NCI-H187 (cell line): ENCODE results near the gene ITGAE.
"Not testable (repeated sequence)": the region's sequence is repeated elsewhere in the genome, so short reads cannot be mapped to it uniquely, and the experiment has no call there.

Source experiments
- DNase-seq, 2 experiments: peaks; one replicate each; lab custom pipeline; 2025; lab: John Stamatoyannopoulos, UW

ITGAE gene

DNA sequence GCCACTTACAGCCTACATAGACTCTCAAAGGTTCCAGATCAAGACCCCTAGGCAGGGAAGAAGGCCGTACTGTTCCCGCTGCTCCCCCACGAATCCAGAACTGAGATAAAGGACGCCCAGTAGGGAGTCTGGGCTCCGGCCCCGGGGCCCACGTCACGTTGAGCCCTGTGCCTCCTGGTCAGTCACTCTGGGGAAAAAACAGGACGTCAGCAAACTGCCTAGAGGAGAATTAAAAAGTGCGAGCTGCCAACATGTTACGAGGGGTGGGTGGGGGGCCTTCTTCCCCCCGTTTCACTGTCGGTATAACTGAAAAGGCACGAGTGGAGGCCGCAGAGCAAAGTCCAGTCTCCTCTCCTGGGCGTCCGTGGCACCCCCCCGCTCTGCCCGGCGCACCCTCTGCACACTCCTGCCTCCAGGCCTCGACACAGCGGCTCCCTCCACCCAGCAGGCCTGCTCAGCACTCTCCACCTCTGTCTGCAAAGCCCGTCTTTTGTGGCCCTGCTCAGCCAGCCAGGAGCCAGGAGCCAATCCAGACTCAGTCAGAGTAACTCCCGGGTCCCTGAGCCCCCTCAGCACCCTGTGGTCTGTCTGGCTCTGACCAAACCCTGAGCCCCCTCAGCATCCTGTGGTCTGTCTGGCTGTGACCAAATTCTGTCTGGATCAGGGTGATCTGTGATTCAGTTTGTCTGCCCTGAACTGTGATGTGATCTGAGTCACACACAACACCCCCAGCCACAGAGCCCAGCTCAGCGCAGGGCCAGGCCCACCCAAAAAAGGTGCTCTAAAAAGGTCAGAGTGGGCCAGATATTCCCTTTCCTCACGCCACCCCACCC, 6.2 kb downstream of the ITGAE start:
- DNase-seq, result no peak

DNA sequence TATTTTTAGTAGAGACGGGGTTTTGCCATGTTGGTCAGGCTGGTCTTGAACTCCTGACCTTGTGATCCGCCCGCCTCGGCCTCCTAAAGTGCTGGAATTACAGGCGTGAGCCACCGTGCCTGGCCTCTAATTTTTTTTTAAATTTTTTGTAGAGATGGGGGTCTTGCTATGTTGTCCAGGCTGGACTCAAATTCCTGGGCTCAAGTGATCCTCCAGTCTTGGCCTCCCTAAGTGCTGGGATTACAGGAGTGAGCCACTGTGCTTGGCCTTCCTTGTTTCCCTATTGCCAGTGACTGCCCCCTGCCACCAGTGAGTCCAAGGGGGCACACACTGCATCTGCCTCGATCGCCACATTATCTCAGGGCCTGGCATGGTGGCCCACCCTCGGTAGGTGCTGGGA, 6.8 kb downstream of the ITGAE start:
- DNase-seq, result not testable (repeated sequence)

DNA sequence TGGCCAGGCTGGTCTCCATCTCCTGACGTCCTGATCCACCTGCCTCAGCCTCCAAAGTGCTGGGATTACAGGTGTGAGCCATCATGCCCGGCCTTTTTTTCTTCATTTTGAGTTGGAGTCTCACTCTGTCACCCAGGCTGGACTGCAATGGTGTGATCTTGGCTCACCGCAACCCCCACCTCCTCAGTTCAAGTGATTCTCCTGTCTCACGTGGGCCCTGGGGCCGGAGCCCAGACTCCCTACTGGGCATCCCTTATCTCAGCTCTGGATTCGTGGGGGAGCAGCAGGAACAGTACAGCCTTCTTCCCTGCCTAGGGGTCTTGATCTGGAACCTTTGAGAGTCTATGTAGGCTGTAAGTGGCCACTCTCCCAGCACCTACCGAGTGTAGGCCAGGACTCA, 7.7 kb downstream of the ITGAE start:
- DNase-seq, result not testable (repeated sequence)

- DNase-seq, result no peak
Observed at GRCh38 chr17:3792481-3792880, 8.5 kb downstream of the ITGAE start.

DNA sequence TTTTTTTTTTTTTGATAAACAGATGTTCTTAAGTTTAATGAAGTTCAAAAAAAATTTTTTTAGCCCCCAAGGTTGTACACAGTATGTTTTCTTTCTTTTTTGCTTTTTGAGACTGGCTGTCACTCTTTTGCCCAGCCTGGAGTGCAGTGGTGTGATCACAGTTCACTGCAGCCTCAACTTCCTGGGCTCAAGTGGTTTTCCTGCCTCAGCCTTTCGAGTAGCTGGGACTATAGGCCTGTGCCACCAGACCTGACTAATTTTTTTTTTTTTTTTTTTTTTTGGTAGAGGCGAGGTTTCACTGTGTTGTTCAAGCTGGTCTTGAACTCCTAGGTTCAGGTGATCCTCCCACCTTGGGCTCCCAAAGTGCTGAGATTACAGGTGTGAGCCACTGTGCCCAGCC, 12.8 kb downstream of the ITGAE start:
- DNase-seq, result no peak

GRCh38 chr17:3785323-3785722, 15.7 kb downstream of the ITGAE start:
- DNase-seq, result not testable (repeated sequence)

GRCh38 chr17:3782751-3783150, 18.2 kb downstream of the ITGAE start:
- no peak for DNase-seq

DNA sequence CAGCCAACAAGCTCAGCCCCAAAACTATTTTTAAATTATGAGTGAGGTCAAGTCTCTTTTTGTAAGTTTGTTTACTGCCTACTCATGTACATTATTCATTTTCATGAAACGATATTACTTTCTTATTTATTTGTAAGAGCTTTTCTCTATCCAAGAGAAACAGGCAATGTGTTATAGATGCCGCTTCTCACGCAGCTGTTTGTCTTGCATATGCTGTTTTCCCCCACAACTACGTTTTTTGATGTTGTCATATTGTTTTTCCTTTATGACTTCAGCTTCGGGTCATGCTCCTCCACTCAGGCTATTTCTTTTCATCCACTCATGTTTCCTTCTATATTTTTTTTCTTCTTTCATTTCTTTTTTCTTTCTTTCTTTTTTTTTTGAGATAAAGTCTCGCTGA, 20.0 kb downstream of the ITGAE start:
- DNase-seq, result no peak

DNA sequence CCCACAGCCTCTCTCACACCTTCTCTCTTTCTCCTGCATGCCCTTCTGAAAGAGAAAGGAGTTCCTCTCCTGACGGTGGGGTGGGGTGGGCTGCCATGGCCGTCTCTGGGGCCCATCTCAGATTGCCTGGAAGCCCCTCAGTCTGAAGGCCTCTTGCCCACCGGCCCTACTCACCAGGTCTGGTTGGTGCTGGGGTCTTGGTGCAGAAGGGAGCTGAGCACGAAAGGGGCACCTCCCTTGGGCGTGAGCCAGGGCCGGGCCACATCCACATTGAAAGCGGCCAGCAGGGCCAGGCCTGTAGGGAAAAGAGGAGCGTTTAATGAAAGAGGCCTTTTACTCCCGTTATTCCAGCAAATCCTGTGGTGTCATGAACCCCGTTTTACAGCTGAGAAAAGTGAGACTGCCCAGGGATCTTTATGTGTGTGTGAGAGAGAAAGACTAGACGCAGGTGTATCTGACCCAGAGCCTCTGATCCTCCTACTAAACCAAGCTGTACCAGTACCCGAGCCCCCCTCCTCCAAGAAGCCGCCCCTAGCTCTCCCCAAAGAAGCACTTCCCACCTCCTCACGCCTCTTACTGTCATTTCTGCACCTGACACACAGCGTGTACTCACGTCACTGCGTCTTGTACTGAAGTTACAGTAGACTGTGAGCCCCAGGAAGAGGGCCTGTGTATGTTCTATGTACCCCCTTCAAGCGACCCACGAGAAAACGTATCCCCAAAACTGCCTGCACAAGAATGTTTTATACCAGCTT, 23.4 kb downstream of the ITGAE start:
- no peak for DNase-seq

DNA sequence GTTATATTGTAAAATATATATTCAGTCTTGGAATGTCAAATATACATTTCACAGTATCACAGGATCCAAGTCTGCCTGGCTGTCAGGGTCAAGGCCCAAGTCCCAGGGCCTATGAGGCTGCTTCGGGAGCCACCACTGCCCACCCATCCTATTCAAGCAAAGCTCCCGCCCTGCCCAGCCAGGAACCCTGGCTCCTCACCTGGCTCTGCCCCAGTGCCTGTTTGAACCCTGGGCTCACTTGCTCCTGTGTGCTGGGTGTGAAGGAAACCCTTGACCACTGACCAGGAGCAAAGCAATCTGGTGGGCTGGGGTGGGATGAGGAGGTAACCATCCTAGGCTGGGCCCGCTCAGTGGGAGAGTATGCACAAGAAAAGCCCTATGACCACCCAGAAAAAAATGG, 27.0 kb downstream of the ITGAE start:
- no peak for DNase-seq

- DNase-seq, result no peak
Observed at GRCh38 chr17:3773511-3773910, 27.5 kb downstream of the ITGAE start.

DNA sequence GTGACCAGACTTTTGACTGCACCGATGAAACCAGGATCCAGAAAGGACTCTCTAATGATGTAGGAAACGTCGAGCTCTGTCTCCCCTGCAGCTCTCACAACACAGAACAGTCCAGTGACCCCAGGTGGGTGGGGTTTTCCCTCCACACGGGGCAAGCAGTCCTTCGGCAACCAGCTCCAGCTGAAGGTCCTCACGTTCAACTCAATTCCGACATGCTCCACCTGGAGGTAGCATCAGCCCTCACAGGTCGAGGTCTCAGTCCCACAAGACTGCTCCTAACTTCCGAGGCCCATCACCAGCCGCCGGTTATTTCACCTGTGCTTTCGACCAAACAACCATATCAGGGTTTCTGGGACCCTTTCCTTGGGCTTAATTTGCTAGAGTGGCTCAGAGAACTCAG, 28.2 kb downstream of the ITGAE start:
- no peak for DNase-seq

DNA sequence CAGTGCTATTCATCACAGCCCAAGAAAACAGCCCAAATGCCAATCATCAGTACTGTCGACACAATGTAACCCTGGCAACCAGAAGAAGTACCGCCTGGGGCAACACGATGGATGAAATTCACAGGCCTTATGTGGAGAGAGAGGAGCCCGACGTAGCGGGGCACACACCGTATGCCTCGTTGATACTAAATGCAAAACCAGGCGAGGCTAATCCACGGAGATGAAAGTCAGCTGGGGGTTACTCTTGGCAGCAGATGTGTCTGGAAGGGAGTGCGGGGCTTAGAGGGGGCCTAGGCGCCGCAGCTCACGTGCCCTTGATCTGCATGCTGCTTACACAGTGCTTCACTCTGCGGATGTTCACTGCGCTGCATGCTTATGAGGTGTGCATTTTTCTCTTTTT, 29.8 kb downstream of the ITGAE start:
- DNase-seq, result no peak

DNA sequence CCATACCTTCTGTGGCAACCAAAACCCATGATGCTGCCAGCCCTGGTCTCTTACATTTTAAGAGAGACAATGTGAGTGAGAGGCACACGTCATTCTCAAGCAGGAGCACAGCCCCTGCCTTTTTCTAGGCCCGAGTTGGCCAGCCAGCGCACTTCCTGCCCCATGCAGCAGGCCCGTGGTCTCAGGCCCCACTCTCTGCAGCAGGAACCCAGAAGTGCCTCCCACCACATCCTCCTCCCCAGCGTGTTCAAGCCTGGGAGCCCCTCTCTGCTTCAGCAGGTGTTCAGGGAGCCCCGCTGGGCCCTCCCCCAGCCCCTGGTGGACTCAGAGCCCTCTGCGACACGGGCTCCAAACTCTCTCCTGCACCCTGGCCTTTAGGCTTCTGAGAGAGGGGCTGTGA, 30.5 kb downstream of the ITGAE start:
- DNase-seq, result no peak

DNA sequence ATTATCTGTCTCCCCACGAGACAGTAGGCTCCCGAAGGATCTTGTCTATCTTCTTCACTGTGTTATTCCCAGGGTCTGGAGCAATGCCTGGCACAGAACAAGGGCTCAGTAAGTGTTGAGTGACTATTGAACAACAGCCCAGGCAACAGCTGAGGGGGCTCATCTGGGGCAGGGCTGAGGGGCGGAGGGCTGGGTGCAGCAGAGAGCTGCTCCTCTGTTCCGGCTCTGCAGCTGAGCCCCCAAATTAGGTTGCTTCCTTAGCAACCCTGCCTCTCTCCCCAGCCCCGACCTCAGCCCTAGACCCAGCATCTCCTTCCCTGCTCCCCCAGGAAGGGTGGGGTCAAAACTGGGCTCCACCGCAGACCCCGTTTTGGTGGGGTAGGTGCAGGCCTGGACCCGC, 32.2 kb downstream of the ITGAE start:
- DNase-seq, result no peak

- no peak for DNase-seq
Observed at GRCh38 chr17:3768341-3768740, 32.6 kb downstream of the ITGAE start.

DNA sequence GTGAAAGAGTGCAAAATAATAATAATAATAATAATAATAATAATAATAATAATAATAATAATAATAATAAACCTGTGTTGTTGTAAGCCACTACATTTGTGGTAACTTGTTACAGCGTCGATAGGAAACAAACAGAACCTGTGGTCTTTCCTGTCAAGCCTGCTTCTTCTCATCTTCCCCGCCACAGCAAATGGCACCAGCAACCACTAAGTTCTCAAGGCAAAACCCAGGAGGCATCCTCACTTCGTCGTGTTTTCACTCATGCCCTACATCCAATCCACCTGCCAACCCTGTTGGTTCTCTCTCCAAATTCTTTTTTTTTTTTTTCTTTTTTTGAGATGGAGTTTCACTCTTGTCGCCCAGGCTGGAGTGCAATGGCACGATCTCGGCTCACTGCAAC, 34.2 kb downstream of the ITGAE start:
- DNase-seq, result no peak

DNA sequence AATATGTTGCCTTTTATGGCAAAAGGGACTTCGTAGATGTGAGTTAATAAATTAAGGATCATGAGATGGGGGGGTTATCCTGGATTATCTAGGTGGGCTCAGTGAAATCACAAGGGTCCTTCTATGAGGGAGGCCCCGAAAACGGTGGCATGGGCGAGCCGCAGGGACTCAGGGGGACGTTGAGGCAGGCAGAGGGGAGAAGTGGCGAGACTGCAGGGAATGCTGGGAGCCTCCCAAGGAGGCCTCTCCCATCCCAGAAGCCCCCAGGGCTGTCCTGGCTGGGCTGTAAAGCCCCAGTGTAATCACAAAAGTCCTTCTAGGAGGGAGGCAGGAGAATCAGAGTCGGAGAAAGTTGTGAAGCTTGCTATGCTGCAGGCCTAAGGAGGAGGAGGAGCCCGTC, 35.0 kb downstream of the ITGAE start:
- DNase-seq, result no peak

- no peak for DNase-seq
Observed at GRCh38 chr17:3763777-3764170, 37.2 kb downstream of the ITGAE start.

DNA sequence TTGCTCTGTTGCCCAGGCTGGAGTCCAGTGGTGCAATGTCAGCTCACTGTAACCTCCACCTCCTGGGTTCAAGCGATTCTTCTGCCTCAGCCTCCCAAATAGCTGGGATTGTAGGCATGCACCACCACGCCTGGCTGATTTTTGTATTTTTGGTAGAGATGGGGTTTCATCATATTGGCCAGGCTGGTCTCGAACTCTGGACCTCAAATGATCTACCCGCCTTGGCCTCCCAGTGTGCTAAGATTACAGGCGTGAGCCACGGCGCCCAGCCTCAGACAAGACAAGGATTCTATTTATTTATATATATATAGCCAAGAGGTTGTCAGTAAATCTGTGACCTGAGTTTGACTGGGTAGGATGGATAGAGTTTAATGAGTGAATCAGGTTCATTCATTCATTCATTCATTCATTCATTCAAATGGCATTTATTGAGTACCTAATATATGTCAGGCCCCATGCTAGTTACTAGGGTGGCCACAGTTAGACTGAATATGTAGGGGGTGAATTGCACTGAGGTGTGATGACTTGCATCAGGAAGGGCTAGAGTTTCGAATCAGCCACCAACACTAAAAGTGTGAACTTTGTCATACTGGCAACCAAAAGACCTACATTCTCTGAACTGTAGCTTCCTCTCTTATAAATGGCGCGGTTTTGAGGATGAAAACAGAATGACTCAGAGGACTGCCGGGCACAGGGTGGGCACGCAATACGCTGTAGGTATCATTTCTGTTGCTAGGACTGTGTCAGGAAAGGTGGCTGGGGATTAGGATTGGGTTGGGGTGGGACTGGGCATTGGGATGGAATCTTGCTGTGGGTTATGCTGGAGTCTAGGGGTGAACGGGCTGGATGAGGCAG, 37.8 kb downstream of the ITGAE start:
- DNase-seq, result no peak

DNA sequence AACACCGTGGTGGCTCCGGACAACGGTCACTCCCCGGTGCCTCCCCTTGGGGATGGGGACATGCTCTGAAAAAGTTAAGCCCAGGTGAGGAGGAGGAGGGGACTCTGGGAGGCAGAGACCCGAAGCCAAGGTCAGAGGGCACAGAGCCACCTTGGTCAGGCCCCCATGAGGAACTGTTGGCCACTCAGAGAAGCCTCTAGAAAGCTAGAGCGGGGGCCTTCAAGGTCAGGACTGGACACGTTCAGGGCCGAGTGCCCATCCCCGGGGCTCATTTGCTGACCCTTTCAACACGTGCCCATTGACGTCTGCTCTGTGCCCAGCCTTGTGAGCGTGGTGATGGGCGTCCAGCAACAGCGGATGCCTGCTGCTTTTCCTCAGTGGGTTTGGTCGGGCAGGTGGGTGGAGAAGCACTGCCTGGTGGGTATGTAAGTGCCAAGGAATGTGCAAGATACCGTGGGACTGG, 39.0 kb downstream of the ITGAE start:
- no peak for DNase-seq
